HepG2 (cell line): ENCODE results near the gene ZNRD2. TPM values are rescaled to one million over a fixed set of nuclear protein-coding genes. Genes with fewer than 3 reads are reported as not detected.

Experiments used
- AFF4 ChIP-seq: sonication (generic); formaldehyde crosslinking; IDR thresholded peaks from 2 replicates; pipeline ENCODE4 v1.4.0; 2020; ENCODE audit warnings: missing genetic modification reagents
- BCL3 ChIP-seq: sonication (generic); formaldehyde crosslinking; IDR thresholded peaks from 2 replicates; pipeline ENCODE4 v1.5.1; 2020; ENCODE audit warnings: mild to moderate bottlenecking, missing genetic modification reagents, moderate library complexity
- GATAD2A ChIP-seq: IDR thresholded peaks from 2 replicates; pipeline ENCODE4 v1.6.1; 2016
- HCFC1 ChIP-seq: fragments of 150-350 bp; IDR thresholded peaks from 2 replicates; pipeline ENCODE4 v1.6.1; 2014; ENCODE audit warnings: low read depth, low read length
- HIVEP1 ChIP-seq: sonication (generic); formaldehyde crosslinking; IDR thresholded peaks from 2 replicates; pipeline ENCODE4 v1.4.0; 2020; ENCODE audit warnings: mild to moderate bottlenecking, missing genetic modification reagents
- MED13 ChIP-seq: sonication (generic); formaldehyde crosslinking; IDR thresholded peaks from 2 replicates; pipeline ENCODE4 v1.5.0; 2020; ENCODE audit warnings: missing genetic modification reagents
- PHF21A ChIP-seq: sonication (generic); formaldehyde crosslinking; IDR thresholded peaks from 2 replicates; pipeline ENCODE4 v1.5.0; 2020; ENCODE audit warnings: mild to moderate bottlenecking, missing genetic modification reagents
- RXRB ChIP-seq: IDR thresholded peaks from 2 replicates; pipeline ENCODE4 v1.6.1; 2016; ENCODE audit warnings: borderline replicate concordance, missing genetic modification reagents, missing compliant biosample characterization
- SALL2 ChIP-seq: sonication (generic); formaldehyde crosslinking; IDR thresholded peaks from 2 replicates; pipeline ENCODE4 v1.8.1; 2023; ENCODE audit warnings: mild to moderate bottlenecking, missing genetic modification reagents, inconsistent platforms
- SMYD3 ChIP-seq: sonication (generic); formaldehyde crosslinking; IDR thresholded peaks from 2 replicates; pipeline ENCODE4 v1.8.1; 2023; ENCODE audit warnings: mild to moderate bottlenecking, missing genetic modification reagents
- ZKSCAN8 ChIP-seq: IDR thresholded peaks from 2 replicates; pipeline ENCODE4 v1.6.1; 2016; ENCODE audit warnings: borderline replicate concordance, missing genetic modification reagents, missing compliant biosample characterization
- ZNF10 ChIP-seq: sonication (generic); formaldehyde crosslinking; IDR thresholded peaks from 2 replicates; pipeline ENCODE4 v1.4.0; 2020; ENCODE audit warnings: mild to moderate bottlenecking, low read depth, missing genetic modification reagents, borderline replicate concordance
- ZNF20 ChIP-seq: sonication (generic); formaldehyde crosslinking; IDR thresholded peaks from 2 replicates; pipeline ENCODE4 v1.4.0; 2020; ENCODE audit warnings: mild to moderate bottlenecking, moderate library complexity, missing genetic modification reagents
- ZNF33A ChIP-seq: sonication (generic); formaldehyde crosslinking; IDR thresholded peaks from 2 replicates; pipeline ENCODE4 v1.5.1; 2020; ENCODE audit warnings: missing genetic modification reagents, mild to moderate bottlenecking, moderate library complexity, borderline replicate concordance
- ZNF512 ChIP-seq: sonication (generic); formaldehyde crosslinking; IDR thresholded peaks from 2 replicates; pipeline ENCODE4 v1.4.0; 2020; ENCODE audit warnings: mild to moderate bottlenecking, missing genetic modification reagents
- ZNF607 ChIP-seq: sonication (generic); formaldehyde crosslinking; IDR thresholded peaks from 2 replicates; pipeline ENCODE4 v1.5.1; 2020; ENCODE audit warnings: missing genetic modification reagents, mild to moderate bottlenecking, borderline replicate concordance
- ZNF646 ChIP-seq: sonication (generic); formaldehyde crosslinking; IDR thresholded peaks from 2 replicates; pipeline ENCODE4 v1.9.0; 2021; ENCODE audit warnings: mild to moderate bottlenecking, missing genetic modification reagents
- polyA plus RNA-seq, 8 experiments: library from polyadenylated mRNA; depleted of rRNA in 3 of 8; stranded (reverse) in 7 of 8; unstranded in 1 of 8; fragments of >200 nt; fragmentation: Illumina TruSeq in 4 of 8; extraction: Trizol in 4 of 8; gene quantifications; 2 replicates each; pipeline versions ENCODE4 v1.2.1 to v1.2.3, GENCODE V29; 2011 to 2016; ENCODE audit warnings: low read depth in 4 of 8, missing spikeins in 1 of 8, mixed read lengths in 1 of 8; ENCODE audit not compliant: insufficient read depth in 1 of 8
- total RNA-seq, 5 experiments: library from RNA; depleted of rRNA; stranded (reverse); fragments of >200 nt; fragmentation: Illumina TruSeq; extraction: Trizol; gene quantifications; 2 replicates each; pipeline ENCODE4 v1.2.3, GENCODE V29; 2016; ENCODE audit warnings: low read depth in 1 of 5

ZNRD2 gene
- total and polyA plus RNA-seq, 2 of the 13 experiments (the other 11 are each of a cell fraction or from before 2014, with no cell fraction given), result 29.2 to 34.0 TPM

GRCh38 chr11:65529475-65530156 lies 40.7 kb upstream of the ZNRD2 start (continued):
- TF ChIP-seq ZNF646 (CRISPR knock-in tag) (no peak), HIVEP1 (CRISPR knock-in tag) (peak; percentile 63; the same call in 1 of the 2 replicates), RXRB (CRISPR knock-in tag) (peak; percentile 91), ZKSCAN8 (CRISPR knock-in tag) (no peak), BCL3 (CRISPR knock-in tag) (no peak), PHF21A (CRISPR knock-in tag) (peak; percentile 70), ZNF33A (CRISPR knock-in tag) (no peak), GATAD2A (peak; percentile 66), MED13 (CRISPR knock-in tag) (no peak), ZNF607 (CRISPR knock-in tag) (no peak), HCFC1 (no peak), ZNF512 (CRISPR knock-in tag) (no peak), AFF4 (no peak), ZNF20 (CRISPR knock-in tag) (no peak), SMYD3 (no peak), ZNF10 (CRISPR knock-in tag) (no peak), SALL2 (CRISPR knock-in tag) (peak; percentile 64; the same call in 1 of the 2 replicates)
